Cerebellar cortex (tissue), 1 donor: ENCODE measurements around the gene DLD.
"Not testable (repeated sequence)": the region's sequence is repeated elsewhere in the genome, so short reads cannot be mapped to it uniquely, and the experiment has no call there.

ENCODE experiments used
- DNase-seq: peaks from one replicate; pipeline ENCODE4 v3.0.0-alpha.2; 2015; ENCODE audit warnings: low spot score

The DLD gene

GRCh38 chr7:107874605-107875446 lies 16.2 kb upstream of the DLD start:
- peak; percentile 74 for DNase-seq

- no peak for DNase-seq
Observed at GRCh38 chr7:107876916-107877315, 14.1 kb upstream of the DLD start.

DNA sequence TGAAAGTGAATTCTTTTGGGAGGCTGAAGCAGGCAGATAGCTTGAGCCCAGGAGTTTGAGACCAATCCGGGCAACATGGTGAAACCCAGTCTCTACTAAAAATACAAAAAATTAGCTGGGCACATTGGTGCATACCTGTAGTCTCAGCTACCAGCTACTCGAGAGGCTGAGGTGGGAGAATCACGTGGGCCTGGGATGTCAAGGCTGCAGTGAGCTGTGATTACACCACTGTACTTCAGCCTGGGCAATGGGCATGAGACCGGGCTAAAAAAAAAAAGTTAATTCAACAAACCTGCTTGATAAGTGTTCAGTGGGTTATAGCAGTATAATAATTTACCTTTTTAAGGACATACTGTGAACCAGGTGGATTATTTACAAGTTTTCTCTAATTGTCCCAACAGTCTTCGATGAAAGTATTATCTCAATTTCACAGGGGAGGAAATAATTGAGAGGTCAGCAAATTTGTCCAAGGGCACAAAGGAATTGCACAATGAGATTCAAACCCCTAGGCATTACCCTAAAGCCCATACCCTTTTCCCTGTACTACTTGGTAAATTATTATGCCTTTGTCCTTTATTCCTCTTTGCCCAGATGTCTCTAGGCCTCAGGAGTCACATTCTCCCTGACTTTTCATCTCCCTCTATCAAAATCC lies 13.1 kb upstream of the DLD start:
- DNase-seq = no peak

GRCh38 chr7:107878636-107879035 lies 12.3 kb upstream of the DLD start:
- DNase-seq = no peak

- DNase-seq = peak; percentile 63
Observed at GRCh38 chr7:107879400-107880035, 11.5 kb upstream of the DLD start.

DNA sequence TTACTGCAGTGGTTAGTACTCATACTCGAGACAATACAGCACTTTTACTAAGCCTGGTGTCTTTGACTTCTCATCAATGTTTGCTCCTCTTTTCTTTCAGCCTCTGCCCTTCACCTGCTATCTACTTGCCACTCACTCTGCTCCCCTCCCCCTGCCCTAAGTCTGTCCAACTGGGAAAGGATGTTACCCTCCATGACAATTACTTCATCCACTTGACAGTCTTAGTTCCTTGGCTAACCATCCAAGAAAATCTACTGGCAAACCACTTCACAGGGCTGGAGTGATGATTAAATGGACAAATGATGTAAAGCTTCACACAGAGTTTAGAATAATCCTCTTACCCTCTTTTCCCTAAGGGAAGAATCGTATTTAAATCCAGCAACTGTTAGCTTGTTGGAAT lies 8.2 kb upstream of the DLD start:
- no peak for DNase-seq

GRCh38 chr7:107884066-107884818 lies 6.7 kb upstream of the DLD start:
- DNase-seq = no peak

DNA sequence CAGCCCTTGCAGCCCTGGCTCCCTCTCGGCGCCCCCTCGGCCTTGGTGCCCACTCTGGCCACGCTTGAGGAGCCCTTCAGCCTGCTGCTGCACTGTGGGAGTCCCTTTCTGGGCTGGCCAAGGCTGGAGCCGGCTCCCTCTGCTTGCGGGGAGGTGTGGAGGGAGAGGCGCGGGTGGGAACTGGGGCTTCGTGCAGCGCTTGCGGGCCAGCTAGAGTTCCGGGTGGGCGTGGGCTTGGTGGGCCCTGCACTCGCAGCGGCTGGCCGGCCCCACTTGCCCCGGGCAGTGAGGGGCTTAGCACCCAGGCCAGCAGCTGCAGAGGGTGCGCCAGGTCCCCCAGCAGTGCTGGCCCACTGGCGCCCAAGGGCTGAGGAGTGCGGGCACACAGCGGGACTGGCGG lies 3.2 kb upstream of the DLD start:
- not testable (repeated sequence) for DNase-seq

- DNase-seq = no peak
Observed at GRCh38 chr7:107889992-107890391, 991 bp upstream of the DLD start.

GRCh38 chr7:107890493-107890961 lies 456 bp upstream of the DLD start:
- DNase-seq = no peak

- DNase-seq = no peak
Observed at GRCh38 chr7:107891636-107892366, 818 bp downstream of the DLD start.

DNA sequence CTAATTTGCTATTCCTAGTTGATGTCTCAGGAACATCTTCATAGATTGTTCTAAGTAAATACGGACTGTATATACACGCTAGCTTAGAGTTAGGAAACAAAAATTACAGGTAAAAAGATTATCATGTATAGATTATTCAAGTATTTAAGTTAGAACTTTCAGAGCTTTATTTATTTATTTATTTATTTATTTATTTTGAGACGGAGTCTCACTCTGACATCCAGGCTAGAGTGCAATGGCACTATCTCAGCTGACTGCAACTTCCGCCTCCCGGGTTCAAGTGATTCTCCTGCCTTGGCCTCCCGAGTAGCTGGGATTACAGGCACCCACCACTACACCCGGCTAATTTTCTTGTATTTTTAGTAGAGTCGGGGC lies 1.4 kb downstream of the DLD start:
- DNase-seq = not testable (repeated sequence)

DNA sequence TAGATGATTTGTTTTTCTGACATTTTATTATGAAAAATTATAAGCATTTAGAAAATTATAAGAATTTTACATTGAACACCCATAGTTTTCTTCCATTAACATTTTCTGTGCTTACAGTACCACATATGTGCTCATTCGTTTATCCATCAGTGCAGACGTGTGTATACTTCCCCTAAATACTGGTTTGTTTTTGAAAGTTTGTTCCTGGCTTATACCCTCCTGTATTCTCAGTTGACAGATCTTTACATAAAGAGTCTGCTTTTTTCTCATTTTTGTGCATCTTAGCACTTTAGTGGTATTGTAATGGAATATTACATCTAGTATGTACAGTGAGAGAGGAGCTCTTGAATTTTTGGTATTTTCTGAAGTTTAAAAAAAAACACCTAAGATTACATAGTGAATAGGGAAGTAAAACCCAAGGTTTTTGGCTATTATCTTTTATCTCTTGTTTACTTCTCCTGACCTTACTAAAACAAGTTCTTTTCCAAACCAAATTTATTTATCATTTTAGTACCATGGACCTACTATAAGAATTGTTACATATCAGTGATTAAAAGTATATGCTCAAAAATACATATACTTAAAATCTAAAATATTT lies 8.1 kb downstream of the DLD start:
- DNase-seq = no peak

- DNase-seq = no peak
Observed at GRCh38 chr7:107900496-107901015, 9.6 kb downstream of the DLD start.

DNA sequence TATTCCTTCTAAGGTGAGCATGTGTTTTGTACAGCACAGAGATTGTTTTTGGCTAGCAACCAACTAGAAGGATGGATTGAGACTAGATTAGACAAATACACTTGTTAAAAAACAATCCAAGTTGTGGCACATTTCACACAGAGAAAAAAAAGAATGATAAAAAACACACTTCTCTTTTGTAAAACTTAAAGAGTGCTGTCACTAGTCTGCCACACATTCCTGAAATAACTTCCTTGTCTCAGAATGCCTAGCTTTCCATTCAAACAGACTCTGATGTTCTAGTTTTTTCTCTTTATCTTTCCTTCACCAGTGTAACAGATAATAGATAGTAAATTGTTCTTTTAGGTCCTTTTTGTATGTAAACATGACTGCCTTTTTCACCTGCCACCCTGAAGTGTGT lies 11.4 kb downstream of the DLD start:
- DNase-seq = no peak

GRCh38 chr7:107907790-107908189 lies 16.8 kb downstream of the DLD start:
- no peak for DNase-seq

DNA sequence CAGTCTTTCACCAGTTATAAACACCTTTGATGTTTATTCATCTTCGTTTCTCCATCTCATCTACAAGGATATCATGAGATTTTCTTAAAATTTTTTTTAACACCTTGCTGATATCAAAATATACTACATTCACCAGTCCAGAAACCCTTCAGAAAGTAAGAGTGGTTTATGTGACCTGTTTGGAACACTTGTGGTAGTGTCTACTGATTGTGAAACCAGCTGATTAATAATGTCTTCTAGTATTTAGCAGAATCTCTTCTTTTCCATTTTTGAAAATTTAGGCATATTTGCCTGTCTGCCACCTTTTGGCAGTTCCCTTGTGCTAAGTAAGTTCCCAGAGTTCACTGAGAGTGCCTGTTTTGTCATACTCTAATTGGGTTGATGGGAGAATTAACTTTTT lies 18.5 kb downstream of the DLD start:
- DNase-seq = no peak

DNA sequence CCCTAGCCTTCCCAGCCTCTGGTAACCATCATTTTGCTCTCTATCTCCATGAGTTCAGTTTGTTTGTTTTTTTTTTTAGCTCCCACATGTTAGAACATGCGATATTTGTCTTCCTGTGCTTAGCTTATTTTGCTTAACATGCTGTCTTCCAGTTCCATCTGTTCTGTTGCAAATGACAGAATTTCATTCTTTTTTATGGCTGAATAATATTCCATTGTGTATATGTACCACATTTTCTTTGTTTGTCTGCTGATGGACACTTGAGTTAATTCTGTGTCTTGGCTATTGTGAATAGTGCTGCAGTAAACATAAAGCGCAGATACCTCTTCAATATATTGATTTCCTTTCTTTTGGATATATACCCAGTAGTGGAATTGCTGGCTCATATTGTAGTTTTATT lies 21.0 kb downstream of the DLD start:
- DNase-seq = no peak

- no peak for DNase-seq
Observed at GRCh38 chr7:107913851-107914250, 22.9 kb downstream of the DLD start.

DNA sequence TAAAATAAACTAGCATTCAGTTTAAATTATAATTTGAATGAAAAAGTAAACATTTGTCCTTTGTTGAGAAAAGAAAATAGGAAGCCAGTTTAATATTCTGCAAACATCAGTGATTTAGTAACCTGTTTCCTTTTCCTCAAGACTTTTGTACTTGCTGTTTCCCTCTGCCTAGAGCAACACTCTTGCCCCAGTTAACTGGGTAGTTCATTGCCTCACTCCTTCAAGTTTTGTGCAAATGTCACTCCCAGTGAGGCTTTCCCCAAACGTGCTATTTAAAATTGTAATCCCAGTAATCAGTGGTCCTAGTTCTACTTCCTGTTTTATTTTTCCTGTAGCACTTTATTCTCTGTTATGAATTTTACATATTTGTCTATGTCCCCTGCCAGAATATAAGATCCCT lies 23.8 kb downstream of the DLD start:
- no peak for DNase-seq

DNA sequence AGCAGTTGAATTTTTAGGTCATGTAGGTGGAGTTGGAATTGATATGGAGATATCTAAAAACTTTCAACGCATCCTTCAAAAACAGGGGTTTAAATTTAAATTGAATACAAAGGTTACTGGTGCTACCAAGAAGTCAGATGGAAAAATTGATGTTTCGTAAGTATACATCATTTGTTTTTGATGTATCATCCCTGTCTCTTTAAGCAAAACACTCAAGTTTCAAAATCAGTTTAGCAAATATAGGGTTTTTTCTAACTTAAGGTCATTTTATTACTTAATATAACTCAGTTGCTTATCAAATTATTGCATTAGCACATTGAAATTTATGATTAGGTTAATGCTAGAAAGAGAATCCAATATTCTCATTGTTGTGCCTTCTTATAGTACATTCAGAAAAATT lies 24.6 kb downstream of the DLD start:
- no peak for DNase-seq
